Activated T-cell treated with anti-CD3 and anti-CD28 coated beads for 1 hour (primary cell): ENCODE measurements around the gene ATOX1.
"Not testable (repeated sequence)": the region's sequence is repeated elsewhere in the genome, so short reads cannot be mapped to it uniquely, and the experiment has no call there.

ENCODE experiments used
- DNase-seq: peaks from one replicate; pipeline ENCODE4 v3.0.0-alpha.2; 2020; ENCODE audit warnings: low read depth

ATOX1 gene

GRCh38 chr5:151733358-151734063, 24.9 kb downstream of the ATOX1 start:
- DNase-seq, result no peak

- no peak for DNase-seq
Observed at GRCh38 chr5:151730381-151730780, 28.1 kb downstream of the ATOX1 start.

GRCh38 chr5:151729597-151729996, 28.8 kb downstream of the ATOX1 start:
- not testable (repeated sequence) for DNase-seq

GRCh38 chr5:151724360-151724759, 34.1 kb downstream of the ATOX1 start:
- DNase-seq, result no peak

- no peak for DNase-seq
Observed at GRCh38 chr5:151722546-151722945, 35.9 kb downstream of the ATOX1 start.

GRCh38 chr5:151721812-151722391, 36.5 kb downstream of the ATOX1 start:
- DNase-seq, result no peak

GRCh38 chr5:151721087-151721646, 37.3 kb downstream of the ATOX1 start:
- DNase-seq, result no peak

- DNase-seq, result no peak
Observed at GRCh38 chr5:151720215-151720614, 38.2 kb downstream of the ATOX1 start.

GRCh38 chr5:151719228-151720000, 39.0 kb downstream of the ATOX1 start:
- no peak for DNase-seq

- DNase-seq, result no peak
Observed at GRCh38 chr5:151718646-151719045, 39.8 kb downstream of the ATOX1 start.

- no peak for DNase-seq
Observed at GRCh38 chr5:151718153-151718552, 40.3 kb downstream of the ATOX1 start.

- no peak for DNase-seq
Observed at GRCh38 chr5:151717416-151717815, 41.0 kb downstream of the ATOX1 start.

GRCh38 chr5:151709109-151709735, 49.2 kb downstream of the ATOX1 start:
- DNase-seq, result no peak

GRCh38 chr5:151708126-151708525, 50.3 kb downstream of the ATOX1 start:
- DNase-seq, result no peak

GRCh38 chr5:151707567-151707966, 50.9 kb downstream of the ATOX1 start:
- DNase-seq, result no peak

GRCh38 chr5:151706906-151707305, 51.5 kb downstream of the ATOX1 start:
- DNase-seq, result no peak

GRCh38 chr5:151703780-151704179, 54.7 kb downstream of the ATOX1 start:
- no peak for DNase-seq

- DNase-seq, result no peak
Observed at GRCh38 chr5:151703227-151703626, 55.2 kb downstream of the ATOX1 start.

- no peak for DNase-seq
Observed at GRCh38 chr5:151700820-151701219, 57.6 kb downstream of the ATOX1 start.

- no peak for DNase-seq
Observed at GRCh38 chr5:151700296-151700695, 58.1 kb downstream of the ATOX1 start.

GRCh38 chr5:151699071-151699901, 59.1 kb downstream of the ATOX1 start:
- DNase-seq, result no peak
